Neuronal stem cell (in vitro differentiated cells): ENCODE data around the gene AADAT.

ENCODE experiments used
- DNase-seq: peaks from one replicate; pipeline ENCODE4 v3.0.0-alpha.2; 2013; ENCODE audit warnings: low spot score
- H2AFZ ChIP-seq: one replicate; pipeline ENCODE4 v1.6.1; 2013; ENCODE audit warnings: mild to moderate bottlenecking, low read length, inconsistent platforms
- H2AK5ac ChIP-seq: 2 replicates; pipeline ENCODE4 v1.6.1; 2013; ENCODE audit warnings: low read depth, mild to moderate bottlenecking, inconsistent platforms, low read length, moderate library complexity, mixed read lengths
- H2BK120ac ChIP-seq: 2 replicates; pipeline ENCODE4 v1.6.1; 2013; ENCODE audit warnings: low read depth, mild to moderate bottlenecking, inconsistent platforms, low read length, moderate library complexity, mixed read lengths
- H2BK12ac ChIP-seq: one replicate; pipeline ENCODE4 v1.6.1; 2013; ENCODE audit warnings: low read length, inconsistent platforms
- H2BK15ac ChIP-seq: 2 replicates; pipeline ENCODE4 v1.6.1; 2013; ENCODE audit warnings: mild to moderate bottlenecking, low read length, inconsistent platforms, mixed read lengths
- H2BK5ac ChIP-seq: one replicate; pipeline ENCODE4 v1.6.1; 2013; ENCODE audit warnings: inconsistent platforms, mild to moderate bottlenecking, low read length, moderate library complexity
- H3K14ac ChIP-seq: one replicate; pipeline ENCODE4 v1.6.1; 2013; ENCODE audit warnings: low read length, inconsistent platforms
- H3K18ac ChIP-seq: 2 replicates; pipeline ENCODE4 v1.6.1; 2013; ENCODE audit warnings: low read length, inconsistent platforms
- H3K23ac ChIP-seq: 2 replicates; pipeline ENCODE4 v1.6.1; 2013; ENCODE audit warnings: low read depth, mild to moderate bottlenecking, mixed read lengths, low read length, inconsistent platforms; ENCODE audit not compliant: poor library complexity
- H3K27ac ChIP-seq: replicated peaks from 3 replicates; pipeline ENCODE4 v1.5.1; 2013; ENCODE audit warnings: low read length, inconsistent platforms
- H3K27me3 ChIP-seq, 3 experiments: 2 replicates each; pipeline ENCODE4 v1.6.1; 2013; ENCODE audit warnings: low read length in 3 of 3, mild to moderate bottlenecking in 2 of 3, inconsistent platforms in 1 of 3, low read depth in 1 of 3, mixed read lengths in 1 of 3, moderate library complexity in 1 of 3; ENCODE audit not compliant: control insufficient read depth in 3 of 3, insufficient read depth in 3 of 3
- H3K36me3 ChIP-seq, 2 donors: replicated peaks in 1 of 2; 2 replicates each; pipeline ENCODE4 v1.6.1; 2013; ENCODE audit warnings: low read length in 2 of 2; ENCODE audit not compliant: control insufficient read depth in 2 of 2, insufficient read depth in 2 of 2
- H3K4ac ChIP-seq: 2 replicates; pipeline ENCODE4 v1.6.1; 2013; ENCODE audit warnings: inconsistent platforms, mild to moderate bottlenecking, low read length, moderate library complexity
- H3K4me1 ChIP-seq, 2 donors: 1 replicate in 1 of 2; 2 replicates in 1 of 2; pipeline ENCODE4 v1.6.1; 2013; ENCODE audit warnings: low read length in 2 of 2, low read depth in 1 of 2; ENCODE audit not compliant: control insufficient read depth in 2 of 2, insufficient read depth in 1 of 2
- H3K4me2 ChIP-seq: one replicate; pipeline ENCODE4 v1.6.1; 2013; ENCODE audit warnings: mild to moderate bottlenecking, low read length, inconsistent platforms; ENCODE audit not compliant: insufficient read depth, poor library complexity, severe bottlenecking
- H3K4me3 ChIP-seq, 2 donors: 2 replicates each; pipeline ENCODE4 v1.5.1; 2013; ENCODE audit warnings: low read length in 2 of 2, mild to moderate bottlenecking in 2 of 2, inconsistent platforms in 1 of 2, moderate library complexity in 1 of 2
- H3K79me1 ChIP-seq: one replicate; pipeline ENCODE4 v1.6.1; 2013; ENCODE audit warnings: low read depth, mild to moderate bottlenecking, inconsistent platforms, low read length, moderate library complexity
- H3K9ac ChIP-seq: one replicate; pipeline ENCODE4 v1.6.1; 2013; ENCODE audit warnings: mild to moderate bottlenecking, low read depth, low read length, inconsistent platforms; ENCODE audit not compliant: poor library complexity
- H3K9me3 ChIP-seq, 2 donors: replicated peaks in 1 of 2; 2 replicates each; pipeline versions ENCODE3 to v1.6.1; 2013; ENCODE audit warnings: low read length in 2 of 2, mild to moderate bottlenecking in 2 of 2, inconsistent platforms in 1 of 2, low read depth in 1 of 2, mixed read lengths in 1 of 2, moderate library complexity in 1 of 2; ENCODE audit not compliant: control insufficient read depth in 2 of 2, insufficient read depth in 1 of 2
- H4K8ac ChIP-seq: one replicate; pipeline ENCODE4 v1.6.1; 2013; ENCODE audit warnings: low read depth, mild to moderate bottlenecking, inconsistent platforms, low read length, moderate library complexity
- H4K91ac ChIP-seq: one replicate; pipeline ENCODE4 v1.6.1; 2013; ENCODE audit warnings: low read length, low read depth, mild to moderate bottlenecking, inconsistent platforms; ENCODE audit not compliant: poor library complexity
- whole genome bisulfite sequencing, 2 donors: extraction: QIAGEN DNeasy Blood & Tissue Kit; methylation state at CpG; one replicate each; pipeline ENCODE4 v1.1.7; 2013; ENCODE audit warnings: missing lambda C conversion rate in 2 of 2, mixed read lengths in 1 of 2; ENCODE audit not compliant: insufficient read length in 2 of 2, insufficient replicate concordance in 1 of 2; ENCODE audit errors: extremely low coverage in 2 of 2; 5-methylcytosine and 5-hydroxymethylcytosine counted together

AADAT gene

DNA sequence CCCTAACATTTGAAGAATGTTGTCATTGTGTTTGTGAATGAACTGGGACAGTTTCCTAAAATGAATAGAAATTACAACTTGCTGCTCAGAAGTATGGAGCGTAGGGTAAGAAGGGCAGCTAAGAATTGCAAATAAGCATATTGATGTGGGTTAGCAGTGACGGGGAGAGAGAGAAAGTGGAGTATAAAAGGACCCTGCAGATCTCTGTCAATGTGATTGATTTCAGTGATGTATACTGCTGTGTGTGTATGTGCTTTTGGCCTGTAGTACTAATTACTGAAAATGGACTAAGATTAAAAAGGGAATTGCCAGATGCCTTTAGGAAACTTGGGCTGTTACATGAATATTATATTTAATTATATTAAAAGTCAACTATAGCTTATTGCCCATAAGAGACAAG, 55.8 kb downstream of the AADAT start:
- no peak overlapping the region for H3K9ac ChIP-seq
- H3K18ac ChIP-seq = no peak overlapping the region
- no CpG with 5 or more reads among the region's 2 CpGs for WGBS, 2 donors
- no peak overlapping the region for H2BK15ac ChIP-seq
- H2AFZ ChIP-seq = no peak overlapping the region
- no peak overlapping the region for H3K4ac ChIP-seq
- no peak overlapping the region for H3K23ac ChIP-seq
- no peak overlapping the region for H2AK5ac ChIP-seq
- H3K4me1 ChIP-seq = peaks cover 2% of the 10 kb centered on the region in 2 donors
- no peak overlapping the region for H2BK5ac ChIP-seq
- no peak overlapping the region for H2BK120ac ChIP-seq
- H3K27ac ChIP-seq = no peak overlapping the region
- no peaks in the 10 kb centered on the region for H3K79me1 ChIP-seq
- H3K36me3 ChIP-seq = no peaks in the 10 kb centered on the region
- H2BK12ac ChIP-seq = no peak overlapping the region
- no peaks in the 10 kb centered on the region for H3K27me3 ChIP-seq
- no peak overlapping the region for H4K8ac ChIP-seq
- H3K4me2 ChIP-seq = no peak overlapping the region
- H3K14ac ChIP-seq = no peak overlapping the region
- H3K9me3 ChIP-seq = no peaks in the 10 kb centered on the region
- no peak overlapping the region for H3K4me3 ChIP-seq
- DNase-seq = no peak
- H4K91ac ChIP-seq = no peak overlapping the region

DNA sequence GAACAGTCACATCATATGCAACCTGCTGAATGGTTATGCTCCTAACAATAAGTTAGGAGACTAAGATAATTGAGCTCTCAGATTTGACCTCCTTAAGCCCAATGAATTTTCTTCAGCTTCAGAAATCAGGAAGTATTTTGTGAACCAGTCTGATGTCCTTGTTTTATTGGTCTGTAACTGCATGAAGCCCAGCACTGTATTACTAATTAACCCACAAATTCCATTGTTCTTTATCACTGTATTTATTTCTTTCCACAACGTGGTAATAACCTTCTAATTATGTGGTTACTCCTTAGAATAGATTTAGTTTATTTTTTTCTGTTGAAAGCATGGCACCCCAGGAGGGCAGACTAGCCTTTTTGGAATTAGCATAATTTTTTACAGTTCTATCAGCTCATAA, 59.6 kb downstream of the AADAT start:
- Histone ChIP-seq H3K23ac (no peak overlapping the region), H3K4me3 (no peak overlapping the region), H3K27me3 (peaks cover 0 to 11% (median 7%) of the 10 kb centered on the region in 3 experiments), H2BK120ac (no peak overlapping the region), H3K4me1 (peaks cover 2 to 6% of the 10 kb centered on the region in 2 donors), H3K9me3 (no peaks in the 10 kb centered on the region), H3K4ac (no peak overlapping the region), H2BK12ac (no peak overlapping the region), H2BK15ac (no peak overlapping the region), H2BK5ac (no peak overlapping the region), H3K4me2 (no peak overlapping the region), H2AFZ (no peak overlapping the region), H4K8ac (no peak overlapping the region), H2AK5ac (no peak overlapping the region), H3K14ac (no peak overlapping the region), H3K18ac (no peak overlapping the region), H4K91ac (no peak overlapping the region), H3K79me1 (no peaks in the 10 kb centered on the region), H3K27ac (no peak overlapping the region), H3K9ac (no peak overlapping the region), H3K36me3 (no peaks in the 10 kb centered on the region)
- WGBS, 2 donors = no CpG with 5 or more reads among the region's 1 CpG
- DNase-seq = no peak

DNA sequence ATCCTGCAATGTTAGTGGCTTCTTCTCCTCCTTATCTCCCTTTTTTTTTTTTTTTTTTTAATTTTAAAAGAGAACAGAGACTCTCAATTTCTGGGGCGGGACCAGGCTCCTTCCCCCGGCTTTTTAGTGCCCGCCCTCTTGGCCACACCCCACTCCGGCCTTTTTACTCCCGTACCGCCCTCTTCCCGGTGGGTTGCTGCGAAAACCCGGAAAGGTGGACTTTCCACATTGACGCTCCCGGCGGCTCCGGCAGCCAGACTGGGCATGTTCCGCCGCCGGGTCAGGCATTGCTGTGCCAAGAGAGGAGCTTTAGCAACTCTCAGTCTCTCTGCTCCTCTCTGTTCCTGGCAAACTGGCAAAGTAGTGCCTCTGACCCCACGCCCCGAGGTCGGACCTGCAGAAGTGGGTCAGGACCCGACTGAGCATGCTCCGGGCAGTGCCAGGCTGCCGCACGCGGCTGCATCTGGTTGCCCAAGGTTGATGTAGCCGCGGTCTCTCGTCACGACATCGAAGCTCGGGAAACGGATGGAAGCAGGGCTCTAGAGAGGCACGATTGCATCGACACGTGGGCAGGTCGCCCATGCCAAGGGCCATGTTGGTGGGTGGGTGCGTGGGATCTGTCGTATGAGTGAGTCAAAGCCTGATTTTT, 62.5 kb downstream of the AADAT start:
- Histone ChIP-seq H2BK12ac (no peak overlapping the region), H3K4me3 (peak overlapping the region; percentile 78 to 82), H3K23ac (no peak overlapping the region), H3K4me1 (peaks cover 2 to 6% of the 10 kb centered on the region in 2 donors), H4K8ac (no peak overlapping the region), H3K4ac (no peak overlapping the region), H3K27ac (no peak overlapping the region), H3K9ac (no peak overlapping the region), H2BK15ac (peak overlapping the region; percentile 32), H3K36me3 (no peaks in the 10 kb centered on the region), H2BK5ac (no peak overlapping the region), H2BK120ac (no peak overlapping the region), H3K9me3 (no peaks in the 10 kb centered on the region), H2AFZ (peak overlapping the region; percentile 100), H3K79me1 (no peaks in the 10 kb centered on the region), H3K4me2 (peak overlapping the region; percentile 99), H2AK5ac (no peak overlapping the region), H3K14ac (no peak overlapping the region), H3K18ac (peak overlapping the region; percentile 97), H4K91ac (no peak overlapping the region), H3K27me3 (peaks cover 0 to 20% (median 7%) of the 10 kb centered on the region in 3 experiments)
- DNase-seq = peak; percentile 96
- WGBS, 2 donors = no CpG with 5 or more reads among the region's 37 CpGs

DNA sequence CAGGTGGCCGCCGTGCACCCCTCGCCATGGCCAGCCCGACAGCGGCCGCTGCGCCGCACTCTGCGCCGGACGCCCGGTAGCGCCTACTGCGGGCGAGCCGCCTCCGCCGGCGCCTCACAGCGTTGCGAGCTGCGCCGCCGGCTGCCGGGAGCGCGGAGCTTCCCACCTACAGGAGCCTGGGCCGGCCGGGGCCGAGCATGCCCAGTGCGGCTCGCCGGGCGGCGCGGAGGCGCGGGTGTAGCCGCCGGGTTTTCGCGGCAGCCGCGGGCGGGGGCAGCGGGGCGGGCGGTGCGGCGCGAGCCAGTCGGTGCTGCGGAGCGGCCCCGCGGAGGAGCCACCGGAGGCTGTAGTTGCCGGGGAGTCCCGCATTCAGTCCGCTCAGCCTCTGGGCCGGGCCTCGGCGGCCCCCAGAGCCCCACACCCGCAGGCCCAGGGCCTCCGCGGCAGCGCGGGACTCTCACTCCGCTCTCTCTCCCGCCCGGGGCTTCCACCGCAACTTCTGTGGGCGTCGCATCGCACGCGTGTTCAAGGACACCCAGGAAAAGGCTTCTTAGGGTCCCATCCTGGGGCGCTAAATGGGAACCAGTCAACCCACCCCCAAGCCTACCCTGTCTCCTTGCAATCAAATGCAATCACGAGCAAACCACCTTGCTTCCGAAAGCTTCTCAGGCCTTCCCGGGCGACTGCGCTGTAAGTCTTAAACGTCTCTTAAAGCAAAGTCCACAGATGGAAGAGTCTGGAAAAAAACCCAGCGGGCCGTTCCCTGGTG, 63.3 kb downstream of the AADAT start, which contains the start of gene MFAP3L:
Gene MFAP3L, minus strand, starts transcription at position 143 of the 769 bp plus-strand sequence. CDS start 20,518 bp downstream, outside the sequence.
- Histone ChIP-seq H3K27ac (peak within 1 kb of the TSS; percentile 88), H3K14ac (peak within 1 kb of the TSS; percentile 97), H3K9ac (peak within 1 kb of the TSS; percentile 90), H3K9me3 (no peaks in the 10 kb centered on the region), H2BK5ac (peak within 1 kb of the TSS; percentile 96), H3K4me3 (peak within 1 kb of the TSS; percentile 82 to 88), H3K36me3 (no peaks in the 10 kb centered on the region), H3K79me1 (no peaks in the 10 kb centered on the region), H2BK15ac (peak within 1 kb of the TSS; percentile 84), H2BK120ac (peak within 1 kb of the TSS; percentile 74), H2BK12ac (no peak within 1 kb of the TSS), H3K27me3 (peaks cover 0 to 20% (median 7%) of the 10 kb centered on the region in 3 experiments), H4K91ac (no peak within 1 kb of the TSS), H4K8ac (no peak within 1 kb of the TSS), H3K4ac (no peak within 1 kb of the TSS), H3K18ac (peak within 1 kb of the TSS; percentile 94), H3K23ac (peak within 1 kb of the TSS; percentile 87), H2AFZ (peak within 1 kb of the TSS; percentile 100), H2AK5ac (peak within 1 kb of the TSS; percentile 66), H3K4me2 (peak within 1 kb of the TSS; percentile 81), H3K4me1 (peaks cover 2 to 6% of the 10 kb centered on the region in 2 donors)
- peak; percentile 89 for DNase-seq
- WGBS, 2 donors = no CpG with 5 or more reads among the region's 86 CpGs
